HL-60/S4 (cell line): ENCODE measurements around the gene CSNK2A3.

Experiments
- in situ Hi-C: fragments of 300-500 bp; cut with MboI; formaldehyde crosslinking; loops from 2 replicates; pipeline ENCODE4 v1.14.3; 2022; ENCODE audit warnings: low sequenced_read_pairs

Gene CSNK2A3

DNA sequence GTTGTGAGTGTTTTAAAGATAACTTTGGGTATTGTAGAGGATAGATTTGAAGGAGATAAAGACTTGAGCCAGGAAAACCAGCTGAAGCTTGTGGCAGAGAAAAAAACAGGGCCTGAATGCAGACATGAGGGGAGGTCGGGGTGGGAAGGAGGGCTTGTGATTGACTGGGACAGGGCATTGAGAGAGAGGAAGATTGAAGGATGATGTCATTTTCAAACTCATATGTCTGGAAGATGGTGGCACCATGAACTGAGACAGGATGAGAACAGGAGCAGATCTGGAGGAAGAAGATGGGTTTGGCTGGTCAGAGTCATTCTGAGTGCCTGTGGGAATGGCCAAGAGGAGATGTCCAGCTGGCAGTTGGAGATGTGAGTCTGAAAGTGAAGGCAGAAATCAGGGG is 14.7 kb downstream of the CSNK2A3 start:
- in situ Hi-C loops: no loop called here

DNA sequence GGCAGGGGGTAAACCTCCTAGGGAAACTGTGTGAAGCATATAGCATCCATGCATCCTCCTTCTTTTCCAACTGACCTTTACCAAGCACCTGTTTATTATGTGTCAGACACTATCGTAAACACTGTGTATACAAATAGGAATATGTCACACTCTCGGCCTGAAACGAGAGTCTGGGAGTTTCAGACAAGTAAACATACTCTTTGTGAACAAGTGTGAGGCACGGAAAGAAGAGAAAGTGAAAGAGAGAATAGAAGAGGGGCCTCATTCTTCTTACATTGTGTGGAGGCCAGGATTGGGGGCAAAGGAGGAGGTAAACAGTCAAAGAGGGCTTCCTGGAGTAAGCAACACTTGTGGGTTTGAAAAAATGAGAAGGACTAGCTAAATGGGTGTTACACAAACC is 16.4 kb downstream of the CSNK2A3 start:
- in situ Hi-C loops: no loop called here

DNA sequence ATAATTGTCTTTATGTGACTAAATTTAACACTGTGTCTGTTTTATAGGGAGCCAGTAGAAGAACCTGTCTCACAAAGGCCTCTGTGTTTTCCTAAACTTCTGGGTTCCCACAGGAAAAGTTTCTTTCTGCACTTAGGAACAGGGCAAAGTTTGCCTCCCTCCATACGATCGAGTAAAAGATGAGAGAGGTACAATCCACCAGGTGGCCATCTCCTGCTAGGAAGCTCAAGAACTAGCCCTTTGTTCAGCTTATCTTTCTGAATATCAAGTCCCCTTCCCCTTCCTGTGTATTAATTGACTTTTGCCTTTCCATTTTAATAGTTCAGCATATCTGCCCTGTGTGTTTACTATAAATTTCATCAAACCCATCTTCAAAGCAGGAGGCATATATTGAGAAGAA is 18.0 kb downstream of the CSNK2A3 start:
- in situ Hi-C loops: no loop called here

DNA sequence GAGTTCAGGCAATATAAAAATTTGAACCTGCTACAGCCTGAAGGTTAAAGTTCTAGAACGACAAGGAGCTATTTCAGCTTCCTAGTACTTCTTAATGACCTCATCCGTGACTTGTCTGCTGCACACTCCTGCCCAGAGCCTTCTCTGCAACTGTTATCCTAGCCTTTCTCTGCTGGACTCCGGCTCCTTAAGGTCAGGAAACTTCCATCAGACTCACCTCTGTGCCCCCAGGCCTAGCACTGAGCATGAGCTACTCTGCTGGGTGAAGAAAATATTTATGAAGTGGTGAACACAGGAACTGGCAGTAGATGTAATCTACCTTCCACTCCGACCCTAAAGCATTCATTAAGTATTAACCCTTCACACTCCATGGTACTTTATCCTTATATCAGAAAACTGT is 18.4 kb downstream of the CSNK2A3 start:
- in situ Hi-C loops: no loop called here

DNA sequence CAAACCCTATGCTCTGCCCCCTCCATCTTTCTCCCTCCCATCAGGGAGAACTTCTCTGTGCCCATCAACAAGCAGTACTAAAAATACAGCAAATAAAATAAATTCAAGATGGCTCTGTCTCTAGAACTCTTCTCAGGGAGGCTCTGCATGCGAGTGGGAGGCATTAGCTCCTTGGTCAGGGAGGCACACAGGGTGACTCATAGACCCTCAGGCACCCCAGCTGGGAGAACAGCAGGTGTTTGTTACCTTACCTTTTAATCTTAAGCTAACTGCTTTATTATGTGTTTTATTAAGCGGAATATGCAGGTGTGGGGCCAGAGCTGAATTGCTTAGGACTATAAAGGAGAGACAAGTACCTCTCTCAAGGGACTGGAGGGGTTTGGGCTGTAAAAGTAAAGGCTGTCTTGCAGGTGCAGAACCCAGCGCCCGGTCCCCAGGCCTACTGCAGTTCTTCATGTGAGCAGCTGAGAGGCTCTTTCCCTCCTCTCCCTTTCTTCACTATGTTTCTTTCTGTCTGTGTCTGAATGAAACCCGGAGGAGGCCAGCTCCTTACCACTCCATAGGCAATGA is 20.8 kb downstream of the CSNK2A3 start:
- in situ Hi-C loops: no loop called here

DNA sequence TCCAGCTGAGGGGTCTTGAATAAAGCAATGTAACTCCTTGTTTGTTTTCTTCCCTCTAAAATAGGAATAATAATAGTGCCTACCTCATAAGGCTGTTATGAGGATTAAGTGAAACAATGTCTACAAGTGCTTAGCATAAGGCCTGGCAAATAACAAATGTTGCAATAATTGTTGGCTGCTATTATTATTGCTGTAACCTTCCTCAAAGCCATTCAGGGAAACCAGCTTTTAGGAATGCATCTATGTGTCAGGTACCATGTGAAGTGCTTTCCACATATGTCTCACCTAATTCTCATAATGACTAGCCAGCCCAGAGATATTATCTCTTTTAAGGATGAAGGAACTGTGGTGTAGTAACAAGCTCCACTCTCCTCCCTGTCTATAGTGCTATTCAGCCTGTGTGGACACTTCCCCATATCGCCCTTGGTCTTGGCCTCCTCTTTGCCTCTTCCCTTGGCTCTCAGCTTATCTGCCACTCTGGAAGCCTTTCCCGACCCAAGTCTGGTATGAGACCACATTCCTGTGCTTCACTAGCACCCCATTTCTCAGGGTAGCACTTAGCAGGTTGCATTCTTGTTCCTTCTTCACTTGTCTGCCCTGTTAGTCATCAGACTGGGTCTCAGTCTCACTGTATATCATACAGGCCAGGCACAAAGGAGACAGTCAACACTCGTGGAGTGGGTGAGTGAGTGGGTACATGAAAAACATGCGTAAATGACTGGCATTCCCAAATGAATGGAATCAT is 23.8 kb downstream of the CSNK2A3 start:
- in situ Hi-C loops: no loop called here

DNA sequence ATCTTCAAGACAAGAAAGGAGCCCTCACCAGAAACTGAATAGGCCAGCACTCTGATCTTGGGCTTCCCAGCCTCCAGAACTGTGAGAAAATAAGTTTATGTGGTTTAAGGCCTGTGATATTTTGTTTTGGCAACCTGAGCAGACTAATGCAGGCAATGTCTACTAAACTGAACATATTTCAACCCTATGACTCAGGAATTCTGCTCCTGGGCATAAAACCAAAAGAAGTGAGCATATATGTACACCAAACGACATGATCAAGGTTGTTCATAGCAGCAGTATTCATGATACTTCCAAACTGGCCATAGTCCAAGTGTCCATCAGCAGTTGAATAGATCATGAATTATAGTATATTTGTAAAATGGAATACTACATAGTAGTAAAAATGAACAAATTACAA is 29.0 kb downstream of the CSNK2A3 start:
- in situ Hi-C loops: no loop called here

DNA sequence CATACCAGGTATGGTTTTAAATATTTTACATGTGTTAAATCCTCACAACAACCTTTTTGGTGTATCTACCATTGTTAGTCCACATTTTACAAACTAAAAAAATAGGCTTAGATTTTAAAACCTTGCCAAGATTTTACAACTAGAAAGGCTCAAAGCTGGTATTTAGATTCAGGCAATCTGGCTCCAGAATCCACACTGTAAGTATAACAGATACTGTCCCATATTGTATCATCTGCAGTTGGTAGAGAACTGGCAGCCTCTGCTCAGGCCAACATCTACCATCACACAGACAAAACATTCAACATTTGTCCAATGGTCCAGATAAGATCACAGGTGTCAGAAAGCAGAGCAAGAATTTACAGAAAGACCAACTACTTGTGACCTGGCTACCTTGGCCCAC is 30.9 kb downstream of the CSNK2A3 start:
- in situ Hi-C loops: no loop called here

DNA sequence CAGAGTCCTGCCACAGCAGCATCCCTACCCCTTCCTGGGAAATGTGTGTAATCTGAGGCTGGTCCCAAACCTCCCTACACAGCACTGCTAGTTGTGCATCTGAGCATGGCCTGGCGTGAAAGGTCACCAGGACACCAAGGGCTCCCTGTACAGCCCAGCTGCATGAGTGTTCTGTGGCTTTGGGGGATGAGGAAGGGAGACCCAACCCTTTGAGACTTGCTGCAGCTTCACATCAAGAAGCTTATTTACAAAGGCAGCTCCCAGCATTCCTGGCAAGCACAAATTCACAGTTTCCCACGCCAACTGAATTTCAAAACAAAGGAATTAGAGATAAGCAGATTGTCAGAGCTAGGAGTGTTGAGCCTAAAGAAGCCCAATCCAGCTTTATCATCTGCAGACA is 32.2 kb downstream of the CSNK2A3 start:
- in situ Hi-C loops: no loop called here

DNA sequence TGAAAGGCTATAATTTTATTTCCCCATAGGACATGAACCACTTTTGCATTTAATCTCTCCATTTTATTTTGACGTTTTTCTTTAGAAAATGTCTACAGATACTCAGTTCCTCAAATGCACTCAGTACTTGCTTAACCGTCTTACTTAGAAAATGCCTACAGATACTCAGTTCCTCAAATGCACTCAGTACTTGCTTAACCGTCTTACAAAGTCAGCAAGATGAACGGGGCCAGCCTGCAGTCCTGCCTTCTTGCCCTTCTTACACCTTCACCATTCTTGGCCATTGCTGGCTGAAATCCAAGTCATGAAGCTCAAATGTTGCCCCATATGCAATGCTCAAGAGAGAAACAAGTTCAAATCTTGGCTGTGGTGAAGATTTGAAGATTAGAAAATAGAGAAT is 34.1 kb downstream of the CSNK2A3 start:
- in situ Hi-C loops: no loop called here

DNA sequence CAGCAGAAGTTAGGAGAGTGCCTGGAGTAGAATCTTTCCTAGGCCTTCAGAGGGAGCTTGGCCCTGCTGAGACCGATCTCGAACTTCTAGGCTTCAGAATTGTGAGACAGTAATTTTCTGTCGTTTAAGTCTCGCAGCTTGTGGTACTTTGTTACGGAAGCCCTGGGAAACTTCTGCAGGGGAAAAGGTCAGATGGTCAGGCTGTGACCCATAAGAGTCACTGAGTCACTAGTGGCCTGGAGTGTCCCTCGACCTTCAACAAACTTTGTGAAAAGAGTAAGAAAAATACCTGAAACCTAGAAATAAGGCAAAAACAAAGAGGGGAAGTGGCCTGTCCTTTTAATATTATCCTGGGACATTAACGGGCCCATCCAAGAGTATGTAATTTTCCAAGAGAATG is 34.6 kb downstream of the CSNK2A3 start:
- in situ Hi-C loops: no loop called here

DNA sequence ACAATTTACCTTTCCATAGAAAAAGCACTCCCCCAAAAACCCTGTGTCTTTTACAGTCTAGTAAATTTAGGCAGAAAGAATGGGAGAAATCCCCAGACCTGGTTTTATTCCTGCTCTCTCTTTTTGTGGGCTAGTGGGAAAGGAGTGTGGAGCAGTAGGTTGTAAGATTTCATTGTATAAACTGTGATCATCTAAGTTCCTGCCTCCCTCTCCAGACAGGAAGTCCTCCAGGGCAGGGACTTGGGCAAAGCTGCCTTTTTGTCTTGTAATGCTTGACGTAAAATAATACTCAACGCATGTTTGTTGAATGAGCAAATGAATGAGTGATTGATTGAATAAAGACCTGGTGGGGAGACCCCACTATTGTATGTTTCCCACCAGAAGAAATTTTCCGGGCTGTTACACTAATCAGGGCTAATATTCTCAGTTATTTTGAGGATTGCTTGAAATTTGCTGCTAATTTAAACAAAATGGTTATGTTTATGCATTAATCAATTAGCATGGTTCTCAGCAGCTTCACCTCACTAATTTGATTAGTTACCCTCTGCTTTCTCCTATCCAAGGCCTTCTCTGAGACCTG is 36.3 kb downstream of the CSNK2A3 start:
- in situ Hi-C loops: no loop called here

DNA sequence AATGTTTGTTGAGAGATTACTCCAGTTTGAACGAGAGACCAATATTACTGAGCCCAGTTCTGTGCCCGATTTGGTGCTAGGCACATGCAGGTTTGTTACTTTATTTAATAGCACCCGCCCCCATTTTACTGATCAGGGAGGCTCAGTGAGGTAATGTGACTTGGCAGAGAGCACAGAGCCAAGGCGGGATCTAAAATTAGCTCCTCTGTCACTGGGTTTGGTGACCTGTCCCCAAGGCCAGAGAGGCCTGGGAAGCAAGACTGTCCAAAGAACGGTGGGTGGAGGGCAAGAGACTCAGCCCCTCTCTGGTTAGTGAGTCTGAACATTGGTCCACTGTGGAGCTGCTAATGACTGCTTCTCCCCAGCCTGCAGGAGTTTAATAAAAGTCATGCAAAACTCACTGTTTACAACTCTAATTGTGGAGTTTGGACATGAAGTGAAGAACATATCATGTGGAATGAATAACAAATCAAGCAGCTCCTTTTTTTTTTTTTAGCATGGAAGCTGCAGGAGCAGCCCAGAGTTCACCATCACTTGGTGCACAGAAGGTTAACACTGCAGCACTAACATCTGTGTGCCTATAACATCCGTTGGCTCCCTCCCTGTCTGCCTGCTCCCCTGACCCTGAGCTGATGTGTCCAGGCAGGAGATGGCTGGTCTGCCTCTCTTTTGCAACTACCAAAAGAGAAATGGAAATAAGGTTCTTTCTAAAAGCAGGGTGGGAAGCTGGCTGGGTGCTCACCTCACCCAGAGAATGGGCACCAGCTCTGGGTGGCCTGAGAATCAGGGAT is 39.0 kb downstream of the CSNK2A3 start:
- in situ Hi-C loops: no loop called here

DNA sequence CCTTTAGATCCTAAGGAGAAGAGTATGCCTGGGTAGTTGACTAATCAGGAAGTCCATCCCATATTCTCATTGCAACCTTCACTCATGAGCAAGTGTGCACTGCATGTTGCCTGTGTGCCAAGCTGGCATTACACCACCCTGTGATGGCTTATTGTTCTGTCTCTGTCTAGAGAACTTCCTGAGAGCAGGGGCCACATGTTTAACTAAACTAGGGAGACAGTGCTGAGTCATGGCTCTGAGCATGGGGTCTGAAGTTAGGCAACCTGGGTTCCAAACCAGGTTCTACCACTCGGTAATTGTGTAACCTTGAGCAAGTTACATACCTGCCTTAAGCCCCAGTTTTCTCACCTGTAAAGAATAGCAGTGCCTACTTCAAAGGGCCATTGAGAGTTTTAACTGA is 39.6 kb downstream of the CSNK2A3 start:
- in situ Hi-C loops: no loop called here

DNA sequence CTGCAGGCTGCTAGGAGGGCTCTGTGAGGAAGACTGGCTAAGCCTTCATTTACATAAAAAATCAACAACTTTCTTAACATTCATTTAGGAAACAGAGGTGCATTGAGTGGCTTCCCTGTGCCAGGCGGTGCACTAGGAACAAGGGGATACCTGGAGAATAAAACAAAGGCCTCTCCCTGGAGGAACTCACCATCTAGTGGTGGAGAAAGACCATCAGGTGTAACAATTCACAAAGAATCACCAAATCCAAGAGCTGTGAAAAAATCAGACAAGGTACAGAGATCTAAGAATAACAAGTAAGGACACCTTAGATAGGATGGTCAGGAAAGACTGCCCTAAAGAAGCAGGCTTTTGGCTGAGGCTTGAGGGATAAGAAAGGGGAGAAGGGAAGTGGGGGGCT is 40.3 kb downstream of the CSNK2A3 start:
- in situ Hi-C loops: no loop called here

DNA sequence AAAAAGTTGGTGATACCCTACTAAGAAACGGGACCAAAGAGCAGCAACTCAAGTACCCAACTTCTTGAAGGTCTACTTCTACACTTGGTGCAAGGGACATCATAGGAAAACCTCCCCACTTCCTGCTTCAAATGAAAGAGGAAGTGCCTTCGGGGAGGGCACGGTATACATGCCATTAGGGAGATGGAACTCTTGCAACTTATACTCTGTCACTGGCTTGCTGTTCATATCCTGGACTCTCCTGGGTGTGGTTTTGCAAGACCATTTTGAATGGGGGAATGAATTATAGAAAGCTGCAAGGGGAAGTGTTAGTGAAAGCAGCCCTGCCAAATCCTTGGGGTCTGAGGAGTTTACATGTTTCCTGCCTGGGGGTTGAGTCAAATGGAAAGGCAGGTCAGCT is 41.9 kb downstream of the CSNK2A3 start:
- in situ Hi-C loops: no loop called here

DNA sequence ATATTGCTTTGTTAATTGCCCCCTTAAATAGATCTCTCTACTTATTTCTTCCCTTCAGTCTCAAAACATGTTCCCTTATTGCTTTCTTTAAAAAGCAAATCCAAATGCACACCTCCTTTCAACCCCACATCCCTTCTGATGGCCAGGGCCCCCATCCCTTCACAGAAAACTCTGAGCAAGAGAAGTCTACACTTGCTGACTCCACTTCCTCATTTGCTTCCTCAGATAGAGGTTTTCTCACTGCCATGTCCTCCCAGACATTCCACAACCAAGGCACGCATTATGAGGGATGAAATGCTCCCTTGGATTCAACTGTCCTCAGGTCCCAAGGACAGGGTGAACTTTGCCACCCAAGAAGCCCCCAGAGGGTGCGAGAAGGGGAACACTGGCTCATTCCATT is 43.1 kb downstream of the CSNK2A3 start:
- in situ Hi-C loops: no loop called here

DNA sequence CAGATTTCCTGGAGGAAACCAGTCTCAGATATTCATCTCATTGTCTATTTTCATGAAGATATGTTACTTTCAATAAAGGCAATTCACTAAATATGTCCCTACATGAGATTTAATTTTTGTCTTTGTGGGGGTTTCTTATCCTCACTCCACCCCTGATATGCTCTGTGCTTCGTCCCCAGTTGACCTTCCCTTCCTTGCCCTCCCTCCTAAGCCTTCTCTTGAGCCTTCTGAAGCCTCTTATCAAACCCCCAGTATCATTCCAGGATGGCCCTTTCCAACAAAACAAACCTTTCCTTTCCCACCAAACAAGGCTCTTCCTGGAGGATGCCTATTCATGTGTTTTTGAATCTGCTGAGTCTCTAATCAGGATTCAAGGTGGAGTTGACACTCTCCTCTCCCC is 44.8 kb downstream of the CSNK2A3 start:
- in situ Hi-C loops: no loop called here

DNA sequence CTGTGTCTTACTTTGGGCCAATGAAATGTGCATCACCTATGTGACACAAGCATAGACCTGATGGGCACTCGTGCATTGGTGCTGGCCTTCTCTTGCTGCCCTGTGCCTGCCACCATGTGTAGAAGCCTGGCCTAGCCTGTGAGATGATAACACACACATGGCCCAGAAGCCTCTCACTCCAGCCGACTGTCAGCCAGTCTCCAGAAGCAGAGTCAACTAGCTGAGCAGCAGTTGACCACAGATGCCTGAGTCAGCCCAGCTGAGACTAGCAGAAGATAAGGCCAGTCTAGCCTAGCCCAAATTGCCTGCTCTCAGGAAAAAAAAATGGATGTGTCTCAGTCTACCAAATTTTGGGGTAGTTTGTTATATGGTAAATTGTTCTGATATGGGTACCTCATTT is 46.2 kb downstream of the CSNK2A3 start:
- in situ Hi-C loops: no loop called here

DNA sequence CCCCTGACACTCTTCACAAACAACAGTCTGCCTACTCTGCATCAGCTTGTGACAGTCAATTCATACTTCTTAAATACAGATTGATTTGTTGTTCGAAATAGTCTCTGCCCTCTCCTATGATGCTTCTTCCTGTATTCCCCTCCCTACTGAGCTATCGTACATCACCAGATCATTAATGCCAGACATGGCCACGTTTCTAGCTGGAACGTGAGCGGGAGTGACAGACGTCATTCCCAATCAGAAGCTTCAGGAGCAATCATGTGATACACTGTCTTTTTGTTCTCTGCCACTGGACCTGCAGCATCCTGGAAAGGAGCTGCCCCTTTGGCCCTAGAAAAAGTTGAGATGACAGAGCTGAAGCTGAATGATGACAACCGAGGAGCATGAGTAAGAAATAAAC is 48.5 kb downstream of the CSNK2A3 start:
- in situ Hi-C loops: no loop called here

DNA sequence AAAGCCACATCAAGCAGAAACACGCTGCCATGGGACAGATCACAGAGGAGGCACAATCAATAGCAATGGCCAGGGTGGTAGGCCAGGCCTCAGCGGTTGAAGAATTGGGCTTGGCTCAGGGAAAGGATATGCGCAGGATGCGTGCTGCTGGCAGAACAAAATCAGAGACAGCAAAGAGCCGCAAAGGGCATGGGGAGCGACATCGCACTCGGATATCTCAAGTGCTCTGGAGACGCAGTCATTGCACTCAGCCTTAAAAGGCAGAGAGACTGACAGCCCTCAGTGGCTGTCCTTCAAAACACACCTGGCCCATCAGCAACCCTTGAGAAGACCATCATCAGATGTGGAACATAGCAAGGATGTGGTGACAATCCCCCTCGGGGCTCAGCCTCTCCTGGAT is 50.5 kb downstream of the CSNK2A3 start:
- in situ Hi-C loops: no loop called here
